Psoas muscle (tissue), 8 donors: Measurements from ENCODE around the gene C8B. TPM values are rescaled to one million over a fixed set of nuclear protein-coding genes. Genes with fewer than 3 reads are reported as not detected.

Experiments used
- ATAC-seq, 4 donors: fragments of 200-7000 bp; cut with Tn5 transposase; one replicate each; pipeline ENCODE4 v1.9.1; 2020; ENCODE audit warnings: moderate library complexity in 3 of 4, mild to moderate bottlenecking in 2 of 4
- DNase-seq, 2 donors: peaks; one replicate each; pipeline ENCODE4 v3.0.0-alpha.2; 2020
- H3K27ac ChIP-seq: fragments of 200-600 bp; one replicate; pipeline ENCODE4 v1.8.0; 2022
- H3K27me3 ChIP-seq, 3 donors: fragments of 200-600 bp in 1 of 3; one replicate each; pipeline versions ENCODE4 v1.6.1 to v1.8.0; 2013 to 2022; ENCODE audit warnings: low read length in 2 of 3, mild to moderate bottlenecking in 2 of 3, moderate library complexity in 1 of 3; ENCODE audit not compliant: insufficient read depth in 3 of 3
- H3K36me3 ChIP-seq, 2 donors: fragments of 200-600 bp in 1 of 2; one replicate each; pipeline versions ENCODE4 v1.6.1 to v1.8.0; 2013 to 2022; ENCODE audit warnings: low read depth in 1 of 2, mild to moderate bottlenecking in 1 of 2, moderate library complexity in 1 of 2; ENCODE audit not compliant: insufficient read depth in 1 of 2
- H3K4me1 ChIP-seq: fragments of 200-600 bp; one replicate; pipeline ENCODE4 v1.8.0; 2022
- H3K4me3 ChIP-seq: fragments of 200-600 bp; one replicate; pipeline ENCODE4 v1.8.0; 2022; ENCODE audit warnings: mild to moderate bottlenecking
- H3K9me3 ChIP-seq: fragments of 200-600 bp; one replicate; pipeline ENCODE4 v1.8.0; 2022
- CTCF ChIP-seq: fragments of 200-600 bp; IDR thresholded peaks from one replicate; pipeline ENCODE4 v1.8.0; 2022; ENCODE audit warnings: antibody characterized with exemption
- WGBS, 3 donors: extraction: QIAGEN DNeasy Blood & Tissue Kit; methylation state at CpG; one replicate each; pipeline versions ENCODE4 v1.1.6 to v1.1.7; 2013; 5-methylcytosine and 5-hydroxymethylcytosine counted together
- intact Hi-C, 2 donors: fragments of 100-400 bp; cut with DNase I; formaldehyde crosslinking; loops; one replicate each; pipeline versions ENCODE4 v1.11.0 to v1.14.2; 2022
- polyA plus RNA-seq, 3 donors: library from polyadenylated mRNA; stranded (reverse); fragments of 200-250 nt; gene quantifications; one replicate each; pipeline ENCODE4 v1.2.3, GENCODE V29; 2013
- total RNA-seq, 4 donors: library from RNA; stranded (reverse); fragmentation: NEBNext Ultra II Directional in 2 of 4; extraction: Animal tissue kit (Norgen Biotek cat#: 25700) in 2 of 4; gene quantifications; one replicate each; pipeline versions ENCODE4 v1.2.1 to v1.2.4, GENCODE V29; 2021 to 2023
- donor health status: healthy with polysubstance abuse.
- donor health status: DM: no; HTN: no; CAD: no; lungs with moderate emphysema.
- donor health status: Bipolar disorder and iron deficiency.
- donor health status: healthy.
- donor health status: DM: yes; HTN: yes; CAD: no.
- donor health status: DM: no; HTN: no; CAD: no.
- donor health status: DM: no; HTN: no; CAD: no.
- donor health status: DM: yes; HTN: yes; CAD: no.

Gene C8B
- total and polyA plus RNA-seq, 7 donors: not detected

- H3K27ac ChIP-seq: no peak overlapping the region
- intact Hi-C loops: no loop called here
- H3K36me3 ChIP-seq: no peaks in the 10 kb centered on the region
- no peak for DNase-seq
- no peaks in the 10 kb centered on the region for H3K27me3 ChIP-seq
- no peak for TF ChIP-seq CTCF
- WGBS, 3 donors: 53 to 89% (median 85%) methylated on average over 4 of the region's 4 CpGs
- no peaks in the 10 kb centered on the region for H3K9me3 ChIP-seq
- no peak overlapping the region for H3K4me3 ChIP-seq
- H3K4me1 ChIP-seq: no peaks in the 10 kb centered on the region
- no peak for ATAC-seq
Measured at GRCh38 chr1:56922070-56922469, 43.7 kb downstream of the C8B start.

GRCh38 chr1:56921479-56921878 is 44.3 kb downstream of the C8B start:
- intact Hi-C loops: no loop called here
- no peaks in the 10 kb centered on the region for H3K27me3 ChIP-seq
- TF ChIP-seq CTCF: no peak
- H3K4me1 ChIP-seq: no peaks in the 10 kb centered on the region
- H3K36me3 ChIP-seq: no peaks in the 10 kb centered on the region
- no peak overlapping the region for H3K4me3 ChIP-seq
- H3K9me3 ChIP-seq: no peaks in the 10 kb centered on the region
- WGBS, 3 donors: 0 to 24% (median 16%) methylated on average over 1 of the region's 1 CpG
- DNase-seq: no peak
- no peak for ATAC-seq
- no peak overlapping the region for H3K27ac ChIP-seq

- Histone ChIP-seq H3K9me3 (no peaks in the 10 kb centered on the region), H3K4me1 (no peaks in the 10 kb centered on the region), H3K4me3 (no peak overlapping the region), H3K27me3 (no peaks in the 10 kb centered on the region), H3K27ac (no peak overlapping the region), H3K36me3 (no peaks in the 10 kb centered on the region)
- no peak for TF ChIP-seq CTCF
- peak in 1 of 4 donors; percentile 13 for ATAC-seq
- DNase-seq: no peak
- intact Hi-C loops: no loop called here
- 51 to 75% (median 75%) methylated on average over 2 of the region's 2 CpGs for WGBS, 3 donors
Measured at GRCh38 chr1:56920591-56921001, 45.2 kb downstream of the C8B start.

- H3K27ac ChIP-seq: no peak overlapping the region
- DNase-seq (no peak), ATAC-seq (no peak)
- WGBS, 3 donors: 75 to 81% (median 75%) methylated on average over 5 of the region's 5 CpGs
- no peak overlapping the region for H3K4me3 ChIP-seq
- H3K9me3 ChIP-seq: no peaks in the 10 kb centered on the region
- no peaks in the 10 kb centered on the region for H3K4me1 ChIP-seq
- no peaks in the 10 kb centered on the region for H3K27me3 ChIP-seq
- H3K36me3 ChIP-seq: no peaks in the 10 kb centered on the region
- intact Hi-C loops: no loop called here
- no peak for TF ChIP-seq CTCF
Measured at GRCh38 chr1:56917356-56917755, 48.5 kb downstream of the C8B start.

- Histone ChIP-seq H3K36me3 (no peaks in the 10 kb centered on the region), H3K27ac (no peak overlapping the region), H3K4me3 (no peak overlapping the region), H3K4me1 (no peaks in the 10 kb centered on the region), H3K27me3 (no peaks in the 10 kb centered on the region), H3K9me3 (no peaks in the 10 kb centered on the region)
- WGBS, 3 donors: 84 to 92% (median 84%) methylated on average over 3 of the region's 3 CpGs
- no peak for ATAC-seq
- TF ChIP-seq CTCF: no peak
- DNase-seq: no peak
- intact Hi-C loops: no loop called here
Measured at GRCh38 chr1:56916630-56917029, 49.2 kb downstream of the C8B start.
